Measurements from ENCODE around the gene XRN2. TPM values are rescaled to one million over a fixed set of nuclear protein-coding genes. Genes with fewer than 3 reads are reported as not detected.

Gene XRN2
- total RNA-seq, 1 experiment from 2014 or later: 118 TPM

DNA sequence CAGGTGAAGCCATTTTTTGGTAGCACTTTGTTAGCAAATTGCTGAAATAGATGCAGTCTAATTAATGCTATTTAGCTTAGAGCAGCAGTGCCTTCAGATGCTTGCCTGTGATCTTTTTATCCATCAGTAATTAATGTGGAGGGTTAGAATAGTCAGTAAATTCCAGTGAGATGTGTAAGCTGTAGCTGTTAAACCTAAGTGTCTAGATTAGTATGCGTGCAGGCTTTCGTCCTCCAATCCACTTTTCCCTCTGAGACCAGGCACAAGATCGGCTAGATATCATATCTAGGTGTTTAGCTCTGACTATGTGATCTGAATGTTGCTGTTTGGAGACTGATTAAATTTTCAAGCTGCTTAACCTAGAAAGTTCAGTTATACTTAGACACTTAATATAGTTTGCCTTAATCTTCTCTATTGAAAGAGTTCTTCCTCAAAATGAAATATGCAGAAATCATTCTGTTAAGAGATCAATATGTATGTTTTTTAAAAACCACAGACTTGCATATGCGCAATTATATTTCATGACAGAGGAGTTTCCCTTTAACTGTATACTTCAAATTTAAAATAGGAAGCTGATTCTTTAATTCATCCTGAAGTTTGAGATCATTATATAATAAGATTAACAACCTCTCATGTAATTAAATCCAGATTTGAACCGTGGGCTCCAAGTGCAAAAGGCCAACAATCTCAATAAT, 41.2 kb downstream of the XRN2 start:
- TF ChIP-seq RELA (CRISPR knock-in tag; IDR thresholded peaks at IDR 0.05; ENCODE audit: borderline replicate concordance): no peak
- TF ChIP-seq CREB1 (CRISPR knock-in tag; IDR thresholded peaks at IDR 0.05): no peak
- TF ChIP-seq, protein P1, sequence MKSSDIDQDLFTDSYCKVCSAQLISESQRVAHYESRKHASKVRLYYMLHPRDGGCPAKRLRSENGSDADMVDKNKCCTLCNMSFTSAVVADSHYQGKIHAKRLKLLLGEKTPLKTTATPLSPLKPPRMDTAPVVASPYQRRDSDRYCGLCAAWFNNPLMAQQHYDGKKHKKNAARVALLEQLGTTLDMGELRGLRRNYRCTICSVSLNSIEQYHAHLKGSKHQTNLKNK (CRISPR knock-in tag; IDR thresholded peaks at IDR 0.05): no peak
- no peak for TF ChIP-seq NFYB (CRISPR knock-in tag; conservative IDR thresholded peaks at IDR 0.05; ENCODE audit: low read depth)
- TF ChIP-seq ZNF416 (CRISPR knock-in tag; IDR thresholded peaks at IDR 0.05): no peak
- TF ChIP-seq, protein P2, sequence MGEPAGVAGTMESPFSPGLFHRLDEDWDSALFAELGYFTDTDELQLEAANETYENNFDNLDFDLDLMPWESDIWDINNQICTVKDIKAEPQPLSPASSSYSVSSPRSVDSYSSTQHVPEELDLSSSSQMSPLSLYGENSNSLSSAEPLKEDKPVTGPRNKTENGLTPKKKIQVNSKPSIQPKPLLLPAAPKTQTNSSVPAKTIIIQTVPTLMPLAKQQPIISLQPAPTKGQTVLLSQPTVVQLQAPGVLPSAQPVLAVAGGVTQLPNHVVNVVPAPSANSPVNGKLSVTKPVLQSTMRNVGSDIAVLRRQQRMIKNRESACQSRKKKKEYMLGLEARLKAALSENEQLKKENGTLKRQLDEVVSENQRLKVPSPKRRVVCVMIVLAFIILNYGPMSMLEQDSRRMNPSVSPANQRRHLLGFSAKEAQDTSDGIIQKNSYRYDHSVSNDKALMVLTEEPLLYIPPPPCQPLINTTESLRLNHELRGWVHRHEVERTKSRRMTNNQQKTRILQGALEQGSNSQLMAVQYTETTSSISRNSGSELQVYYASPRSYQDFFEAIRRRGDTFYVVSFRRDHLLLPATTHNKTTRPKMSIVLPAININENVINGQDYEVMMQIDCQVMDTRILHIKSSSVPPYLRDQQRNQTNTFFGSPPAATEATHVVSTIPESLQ (CRISPR knock-in tag; IDR thresholded peaks at IDR 0.05): no peak
- TF ChIP-seq, protein P3, sequence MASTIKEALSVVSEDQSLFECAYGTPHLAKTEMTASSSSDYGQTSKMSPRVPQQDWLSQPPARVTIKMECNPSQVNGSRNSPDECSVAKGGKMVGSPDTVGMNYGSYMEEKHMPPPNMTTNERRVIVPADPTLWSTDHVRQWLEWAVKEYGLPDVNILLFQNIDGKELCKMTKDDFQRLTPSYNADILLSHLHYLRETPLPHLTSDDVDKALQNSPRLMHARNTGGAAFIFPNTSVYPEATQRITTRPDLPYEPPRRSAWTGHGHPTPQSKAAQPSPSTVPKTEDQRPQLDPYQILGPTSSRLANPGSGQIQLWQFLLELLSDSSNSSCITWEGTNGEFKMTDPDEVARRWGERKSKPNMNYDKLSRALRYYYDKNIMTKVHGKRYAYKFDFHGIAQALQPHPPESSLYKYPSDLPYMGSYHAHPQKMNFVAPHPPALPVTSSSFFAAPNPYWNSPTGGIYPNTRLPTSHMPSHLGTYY (CRISPR knock-in tag; IDR thresholded peaks at IDR 0.05): no peak
- TF ChIP-seq, protein P4, sequence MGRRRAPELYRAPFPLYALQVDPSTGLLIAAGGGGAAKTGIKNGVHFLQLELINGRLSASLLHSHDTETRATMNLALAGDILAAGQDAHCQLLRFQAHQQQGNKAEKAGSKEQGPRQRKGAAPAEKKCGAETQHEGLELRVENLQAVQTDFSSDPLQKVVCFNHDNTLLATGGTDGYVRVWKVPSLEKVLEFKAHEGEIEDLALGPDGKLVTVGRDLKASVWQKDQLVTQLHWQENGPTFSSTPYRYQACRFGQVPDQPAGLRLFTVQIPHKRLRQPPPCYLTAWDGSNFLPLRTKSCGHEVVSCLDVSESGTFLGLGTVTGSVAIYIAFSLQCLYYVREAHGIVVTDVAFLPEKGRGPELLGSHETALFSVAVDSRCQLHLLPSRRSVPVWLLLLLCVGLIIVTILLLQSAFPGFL (CRISPR knock-in tag; IDR thresholded peaks at IDR 0.05; ENCODE audit: borderline replicate concordance): no peak
- TF ChIP-seq, protein P5, sequence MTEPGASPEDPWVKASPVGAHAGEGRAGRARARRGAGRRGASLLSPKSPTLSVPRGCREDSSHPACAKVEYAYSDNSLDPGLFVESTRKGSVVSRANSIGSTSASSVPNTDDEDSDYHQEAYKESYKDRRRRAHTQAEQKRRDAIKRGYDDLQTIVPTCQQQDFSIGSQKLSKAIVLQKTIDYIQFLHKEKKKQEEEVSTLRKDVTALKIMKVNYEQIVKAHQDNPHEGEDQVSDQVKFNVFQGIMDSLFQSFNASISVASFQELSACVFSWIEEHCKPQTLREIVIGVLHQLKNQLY (CRISPR knock-in tag; IDR thresholded peaks at IDR 0.05): no peak
- TF ChIP-seq, protein P6, sequence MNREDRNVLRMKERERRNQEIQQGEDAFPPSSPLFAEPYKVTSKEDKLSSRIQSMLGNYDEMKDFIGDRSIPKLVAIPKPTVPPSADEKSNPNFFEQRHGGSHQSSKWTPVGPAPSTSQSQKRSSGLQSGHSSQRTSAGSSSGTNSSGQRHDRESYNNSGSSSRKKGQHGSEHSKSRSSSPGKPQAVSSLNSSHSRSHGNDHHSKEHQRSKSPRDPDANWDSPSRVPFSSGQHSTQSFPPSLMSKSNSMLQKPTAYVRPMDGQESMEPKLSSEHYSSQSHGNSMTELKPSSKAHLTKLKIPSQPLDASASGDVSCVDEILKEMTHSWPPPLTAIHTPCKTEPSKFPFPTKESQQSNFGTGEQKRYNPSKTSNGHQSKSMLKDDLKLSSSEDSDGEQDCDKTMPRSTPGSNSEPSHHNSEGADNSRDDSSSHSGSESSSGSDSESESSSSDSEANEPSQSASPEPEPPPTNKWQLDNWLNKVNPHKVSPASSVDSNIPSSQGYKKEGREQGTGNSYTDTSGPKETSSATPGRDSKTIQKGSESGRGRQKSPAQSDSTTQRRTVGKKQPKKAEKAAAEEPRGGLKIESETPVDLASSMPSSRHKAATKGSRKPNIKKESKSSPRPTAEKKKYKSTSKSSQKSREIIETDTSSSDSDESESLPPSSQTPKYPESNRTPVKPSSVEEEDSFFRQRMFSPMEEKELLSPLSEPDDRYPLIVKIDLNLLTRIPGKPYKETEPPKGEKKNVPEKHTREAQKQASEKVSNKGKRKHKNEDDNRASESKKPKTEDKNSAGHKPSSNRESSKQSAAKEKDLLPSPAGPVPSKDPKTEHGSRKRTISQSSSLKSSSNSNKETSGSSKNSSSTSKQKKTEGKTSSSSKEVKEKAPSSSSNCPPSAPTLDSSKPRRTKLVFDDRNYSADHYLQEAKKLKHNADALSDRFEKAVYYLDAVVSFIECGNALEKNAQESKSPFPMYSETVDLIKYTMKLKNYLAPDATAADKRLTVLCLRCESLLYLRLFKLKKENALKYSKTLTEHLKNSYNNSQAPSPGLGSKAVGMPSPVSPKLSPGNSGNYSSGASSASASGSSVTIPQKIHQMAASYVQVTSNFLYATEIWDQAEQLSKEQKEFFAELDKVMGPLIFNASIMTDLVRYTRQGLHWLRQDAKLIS (CRISPR knock-in tag; IDR thresholded peaks at IDR 0.05; ENCODE audit: borderline replicate concordance): no peak
- TF ChIP-seq, protein P7, sequence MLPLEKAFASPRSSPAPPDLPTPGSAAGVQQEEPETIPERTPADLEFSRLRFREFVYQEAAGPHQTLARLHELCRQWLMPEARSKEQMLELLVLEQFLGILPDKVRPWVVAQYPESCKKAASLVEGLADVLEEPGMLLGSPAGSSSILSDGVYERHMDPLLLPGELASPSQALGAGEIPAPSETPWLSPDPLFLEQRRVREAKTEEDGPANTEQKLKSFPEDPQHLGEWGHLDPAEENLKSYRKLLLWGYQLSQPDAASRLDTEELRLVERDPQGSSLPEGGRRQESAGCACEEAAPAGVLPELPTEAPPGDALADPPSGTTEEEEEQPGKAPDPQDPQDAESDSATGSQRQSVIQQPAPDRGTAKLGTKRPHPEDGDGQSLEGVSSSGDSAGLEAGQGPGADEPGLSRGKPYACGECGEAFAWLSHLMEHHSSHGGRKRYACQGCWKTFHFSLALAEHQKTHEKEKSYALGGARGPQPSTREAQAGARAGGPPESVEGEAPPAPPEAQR (CRISPR knock-in tag; IDR thresholded peaks at IDR 0.05): no peak
- TF ChIP-seq FOXJ3 (CRISPR knock-in tag; IDR thresholded peaks at IDR 0.05; ENCODE audit: borderline replicate concordance): no peak
- no peak for TF ChIP-seq ELF4 (CRISPR knock-in tag; IDR thresholded peaks at IDR 0.05; ENCODE audit: low read depth)
- Mint-ChIP-seq H3K4me3 (no peak overlapping the region), H3K36me3 (peaks cover 67% of the 10 kb centered on the region), H3K9me3 (no peaks in the 10 kb centered on the region), H3K4me1 (peaks cover 17% of the 10 kb centered on the region), H3K27ac (peak overlapping the region; percentile 23; the same call in 1 of the 2 replicates), H3K27me3 (ENCODE audit: low read depth) (no peaks in the 10 kb centered on the region)
- ATAC-seq (no peak), DNase-seq (ENCODE audit: low spot score) (no peak)
- ChIA-PET POLR2A (no interaction called here), CTCF (no interaction called here)
